HG03045 (cell line): ENCODE measurements around the gene NUTM2F.
"Not testable (repeated sequence)": the region's sequence is repeated elsewhere in the genome, so short reads cannot be mapped to it uniquely, and the experiment has no call there.

Source experiments
- ATAC-seq: cut with Tn5 transposase; IDR thresholded peaks from one replicate; pipeline ENCODE4 v1.9.1; 2021; ENCODE audit warnings: mild to moderate bottlenecking, moderate library complexity; ENCODE audit not compliant: unreplicated experiment

NUTM2F gene

DNA sequence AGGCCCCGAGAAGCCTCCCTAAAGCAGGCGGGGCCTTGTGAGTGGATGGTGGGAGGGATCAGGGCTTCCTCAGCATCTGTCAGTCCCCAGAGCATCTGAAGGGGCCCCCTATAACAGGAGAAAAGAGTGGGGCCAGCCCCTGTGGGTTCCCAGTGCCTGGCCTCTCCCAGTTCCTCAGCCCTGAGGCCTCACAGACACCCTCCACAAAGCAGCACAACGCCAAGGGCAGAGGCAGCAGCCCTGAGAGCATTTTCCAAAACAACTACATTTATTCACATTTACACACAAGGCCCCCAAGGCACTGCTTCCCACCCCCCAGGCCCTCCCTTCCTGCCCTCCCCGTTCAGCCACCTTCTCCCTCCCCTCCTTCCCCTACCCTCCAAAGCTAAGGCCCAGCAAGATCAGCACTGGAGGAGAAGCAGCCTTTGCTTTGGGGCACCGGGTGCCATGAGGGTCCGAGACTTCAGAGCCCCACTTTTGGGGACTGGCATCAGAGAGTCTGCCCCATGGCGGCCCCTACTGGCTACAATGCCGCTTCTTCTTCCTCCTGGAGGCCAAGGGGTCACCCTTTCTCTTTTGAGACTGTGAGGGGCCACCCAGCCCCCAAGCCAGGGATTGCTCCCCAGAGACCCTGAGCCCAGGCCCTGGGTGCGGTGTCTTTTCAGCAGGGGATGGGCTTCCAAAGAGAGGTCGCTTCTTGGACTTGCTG is 10.3 kb downstream of the NUTM2F start:
- not testable (repeated sequence) for ATAC-seq

DNA sequence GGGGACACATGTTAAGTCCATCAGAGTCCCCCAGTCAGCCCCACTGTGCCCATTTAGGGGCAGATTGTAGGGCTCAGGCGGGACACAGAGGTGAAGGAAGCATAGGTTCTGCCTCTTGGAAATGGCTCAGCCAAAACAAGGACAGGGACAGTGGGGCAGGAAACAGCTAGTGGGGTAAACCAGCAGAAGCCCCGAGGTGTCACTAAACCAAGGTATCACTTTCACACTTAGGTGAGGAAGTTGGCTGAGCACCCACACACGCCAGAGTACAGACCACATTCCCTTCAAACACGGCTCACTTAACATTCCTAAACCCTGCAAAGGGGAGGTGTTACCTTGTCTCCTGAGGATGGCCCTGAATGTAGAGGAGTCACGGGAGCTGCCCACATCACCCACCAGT is 12.2 kb downstream of the NUTM2F start:
- ATAC-seq: not testable (repeated sequence)

DNA sequence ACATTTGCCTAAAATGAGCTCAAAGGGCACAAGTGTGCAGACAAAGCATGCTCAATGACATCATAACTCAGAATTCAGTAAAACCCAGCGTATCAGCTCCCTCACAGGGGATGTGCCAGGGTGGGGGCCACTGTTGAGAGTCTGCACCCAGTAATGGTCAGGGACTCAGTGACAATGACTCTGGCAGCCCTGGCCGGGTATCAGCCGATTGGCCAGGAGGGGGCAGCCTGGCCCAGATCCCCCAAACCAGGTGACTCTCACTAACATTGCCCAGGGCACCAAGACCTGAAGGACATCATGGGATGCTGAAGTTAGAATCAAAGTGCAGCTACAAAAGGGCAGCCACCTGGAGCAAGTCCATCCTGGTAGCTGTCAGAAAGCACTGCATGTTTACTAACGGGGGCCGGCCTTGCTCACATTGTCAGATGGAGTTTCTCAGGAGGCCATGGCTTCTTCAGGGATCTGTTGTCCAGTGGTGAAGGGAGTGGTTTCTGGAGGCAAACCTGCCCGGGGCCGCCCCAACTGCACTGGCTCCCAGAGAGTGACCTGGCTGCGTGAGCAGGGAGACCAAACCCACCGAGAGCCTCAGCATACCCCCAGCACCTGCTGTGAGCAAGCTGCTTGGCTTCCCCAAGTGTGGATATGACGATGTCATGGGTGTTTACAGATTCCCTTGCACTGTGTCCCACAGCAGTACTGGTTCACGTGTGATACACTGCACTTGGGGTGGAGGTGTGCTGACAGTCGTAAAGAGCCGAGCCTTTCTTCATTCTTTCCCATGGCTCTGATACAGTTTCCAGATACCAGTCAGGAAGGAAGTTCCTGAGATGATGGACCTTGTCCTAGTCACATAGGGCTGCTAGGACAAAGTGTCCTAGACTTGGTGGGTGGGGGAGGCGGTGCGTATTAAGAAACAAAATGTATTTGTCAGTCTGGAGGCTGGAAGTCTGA is 13.1 kb downstream of the NUTM2F start:
- not testable (repeated sequence) for ATAC-seq

DNA sequence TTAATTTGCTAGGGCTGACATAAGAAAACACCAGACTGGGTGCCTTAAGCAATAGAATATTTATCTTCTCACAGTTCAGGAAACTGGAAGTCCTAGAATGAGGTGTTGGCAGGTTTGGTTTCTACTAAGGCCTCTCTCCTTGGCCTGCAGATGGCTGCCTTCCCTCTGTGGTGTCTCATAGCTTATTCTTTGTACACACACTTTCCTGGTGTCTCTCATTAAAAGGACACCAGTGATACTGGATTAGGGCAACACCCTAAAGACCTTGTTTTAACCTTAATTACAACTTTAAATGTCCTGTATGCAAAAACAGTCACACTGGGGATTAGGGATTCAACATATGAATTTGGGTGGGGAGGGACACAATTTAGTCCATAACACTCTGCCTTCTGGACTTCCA is 25.1 kb downstream of the NUTM2F start:
- no peak for ATAC-seq

DNA sequence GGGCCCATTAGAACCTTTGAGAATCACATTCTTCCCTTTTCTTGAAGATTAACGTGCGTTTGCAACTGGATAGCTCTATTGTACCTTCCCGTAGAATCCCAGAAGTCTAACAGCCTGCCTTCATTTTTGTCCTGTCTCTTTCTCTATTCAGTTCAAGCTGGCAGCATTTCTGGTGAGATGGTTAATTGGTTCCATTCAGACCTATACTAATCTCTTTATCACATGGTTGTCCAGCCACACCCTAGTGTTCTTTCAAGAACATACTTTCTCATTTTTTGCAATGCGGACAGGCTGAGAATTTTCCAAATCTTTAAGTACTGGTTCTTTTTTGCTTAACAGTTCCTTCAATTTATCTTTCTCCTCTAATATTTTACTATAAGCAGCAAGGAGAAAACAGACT is 26.0 kb downstream of the NUTM2F start:
- no peak for ATAC-seq

DNA sequence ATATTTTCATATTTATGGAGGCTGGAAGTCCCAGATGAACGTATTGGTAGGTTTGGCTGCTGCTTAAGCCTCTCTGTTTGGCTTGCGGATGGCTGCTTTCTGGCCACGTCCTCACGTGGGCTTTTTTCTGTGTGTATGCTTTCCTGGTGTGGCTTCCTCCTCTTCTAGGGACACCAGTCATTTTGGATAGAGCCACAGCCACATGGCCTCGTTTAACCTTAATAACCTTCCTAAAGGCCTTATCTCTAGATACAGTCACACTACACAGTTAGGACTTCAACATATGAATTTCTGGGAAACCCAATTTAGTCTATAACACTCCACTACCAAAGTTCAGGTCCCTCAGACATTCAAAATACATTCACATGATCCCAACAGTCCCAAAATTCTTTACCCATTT is 26.9 kb downstream of the NUTM2F start:
- ATAC-seq: no peak

DNA sequence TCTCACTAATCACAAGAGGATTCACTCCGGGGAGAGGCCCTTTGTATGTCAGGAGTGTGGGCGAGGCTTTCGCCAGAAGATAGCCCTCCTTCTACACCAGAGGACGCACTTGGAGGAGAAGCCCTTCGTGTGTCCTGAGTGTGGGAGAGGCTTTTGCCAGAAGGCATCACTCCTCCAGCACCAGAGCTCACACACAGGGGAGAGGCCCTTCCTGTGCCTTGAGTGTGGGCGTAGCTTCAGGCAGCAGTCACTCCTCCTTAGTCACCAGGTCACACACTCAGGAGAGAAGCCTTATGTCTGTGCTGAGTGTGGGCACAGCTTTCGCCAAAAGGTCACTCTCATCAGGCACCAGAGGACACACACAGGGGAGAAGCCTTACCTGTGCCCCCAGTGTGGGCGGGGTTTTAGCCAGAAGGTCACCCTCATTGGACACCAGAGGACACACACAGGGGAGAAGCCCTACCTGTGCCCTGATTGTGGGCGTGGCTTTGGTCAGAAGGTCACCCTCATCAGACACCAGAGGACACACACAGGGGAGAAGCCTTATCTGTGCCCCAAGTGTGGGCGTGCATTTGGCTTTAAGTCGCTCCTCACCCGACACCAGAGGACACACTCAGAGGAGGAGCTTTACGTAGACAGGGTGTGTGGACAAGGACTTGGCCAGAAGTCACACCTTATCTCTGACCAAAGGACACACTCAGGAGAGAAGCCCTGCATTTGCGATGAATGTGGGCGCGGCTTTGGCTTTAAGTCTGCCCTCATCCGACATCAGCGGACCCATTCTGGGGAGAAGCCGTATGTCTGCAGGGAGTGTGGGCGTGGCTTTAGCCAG is 27.8 kb downstream of the NUTM2F start:
- no peak for ATAC-seq

DNA sequence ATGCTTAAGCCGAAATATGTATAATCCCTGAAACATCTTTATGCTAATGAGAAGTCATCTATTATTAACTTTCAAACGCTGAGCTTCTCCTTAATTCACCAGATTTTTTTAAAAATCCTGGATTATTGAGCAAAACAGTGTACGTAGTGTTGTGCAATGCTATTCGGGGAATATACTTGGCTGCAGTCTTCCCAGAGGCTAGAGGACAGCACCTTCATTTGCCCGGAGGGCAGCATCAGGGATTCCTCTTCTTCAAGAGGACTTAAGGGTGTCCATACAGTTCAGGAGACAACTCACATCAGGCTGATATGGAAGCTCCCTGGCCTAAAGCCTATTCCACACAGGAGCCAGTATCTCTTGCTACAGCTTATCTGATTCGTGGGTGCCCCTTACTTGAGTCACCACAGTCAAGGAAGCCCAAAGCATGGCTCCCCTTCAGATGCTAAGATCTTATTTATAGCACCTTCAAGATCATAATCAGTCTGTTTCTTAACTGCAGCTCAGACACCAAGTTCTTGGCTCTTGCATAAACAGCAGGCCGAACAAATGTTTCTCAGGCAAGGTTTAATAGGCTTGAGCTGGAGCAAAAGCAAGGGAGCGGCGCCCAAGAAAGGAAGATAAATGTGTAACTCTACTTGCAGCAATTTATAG is 29.4 kb downstream of the NUTM2F start:
- no peak for ATAC-seq

DNA sequence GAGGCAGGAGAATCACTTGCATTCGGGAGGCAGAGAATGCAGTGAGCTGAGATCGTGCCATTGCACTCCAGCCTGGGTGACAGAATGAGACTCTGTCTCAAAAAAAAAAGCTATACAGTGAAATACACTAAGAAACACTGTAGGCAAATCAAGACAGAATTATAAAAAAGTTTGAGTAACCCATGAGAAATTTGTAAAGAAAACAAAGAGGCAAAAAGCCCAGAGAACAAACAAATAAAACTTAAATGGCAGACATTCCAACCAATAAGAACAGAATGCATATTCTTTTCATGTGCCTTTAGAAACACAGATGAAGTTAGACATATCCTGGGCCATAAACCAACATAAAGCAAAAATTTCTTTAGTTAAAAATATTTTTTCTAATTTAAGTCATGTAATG is 38.8 kb downstream of the NUTM2F start:
- no peak for ATAC-seq

DNA sequence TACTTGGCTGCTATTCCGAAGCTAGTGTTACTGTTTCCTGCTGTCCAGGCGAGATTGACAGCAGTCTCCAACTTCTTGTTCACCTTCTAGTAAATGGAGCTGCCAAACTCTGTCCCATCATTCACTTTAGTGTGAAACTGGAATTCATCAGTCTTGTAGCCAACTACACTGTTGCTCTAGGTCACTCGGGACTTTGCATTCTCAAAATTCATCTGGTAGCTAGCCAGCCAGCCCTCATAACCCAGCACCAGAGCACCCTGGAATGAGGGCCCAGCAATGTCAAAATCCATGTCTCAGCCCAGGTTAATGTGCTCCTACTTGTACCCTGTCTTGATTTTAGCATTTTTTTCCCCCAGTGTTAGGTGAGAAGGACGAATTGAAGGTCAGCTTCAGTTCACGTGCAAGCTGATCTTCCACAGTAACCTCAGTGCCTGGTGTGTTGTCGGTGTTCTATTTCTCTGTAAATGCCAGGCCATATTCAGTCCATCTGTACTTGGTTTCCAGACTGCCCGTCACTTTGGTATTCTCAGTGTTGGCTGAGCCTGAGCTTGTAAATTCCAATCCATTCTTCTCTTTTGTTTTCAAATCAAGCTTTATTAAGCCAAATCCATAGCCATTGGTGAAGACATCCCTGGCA is 40.4 kb downstream of the NUTM2F start:
- no peak for ATAC-seq

DNA sequence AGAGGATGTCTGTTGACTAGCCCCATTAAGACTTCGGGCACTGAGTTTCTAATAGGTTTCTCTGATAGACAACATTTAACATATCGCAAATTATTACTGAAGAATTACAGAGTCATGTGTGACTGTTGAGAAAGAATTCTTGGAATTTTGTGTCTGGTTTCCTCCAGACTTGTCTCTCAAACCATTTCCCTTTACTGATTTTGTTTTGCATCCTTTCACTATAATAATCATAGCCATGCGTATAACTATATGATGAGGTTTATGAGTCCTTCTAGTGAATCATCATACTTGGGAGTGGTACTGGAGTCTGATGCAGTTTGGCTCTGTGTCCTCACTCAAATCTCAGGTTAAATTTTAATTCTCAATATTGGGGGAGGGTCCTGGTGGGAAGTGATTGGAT is 42.3 kb downstream of the NUTM2F start:
- no peak for ATAC-seq

DNA sequence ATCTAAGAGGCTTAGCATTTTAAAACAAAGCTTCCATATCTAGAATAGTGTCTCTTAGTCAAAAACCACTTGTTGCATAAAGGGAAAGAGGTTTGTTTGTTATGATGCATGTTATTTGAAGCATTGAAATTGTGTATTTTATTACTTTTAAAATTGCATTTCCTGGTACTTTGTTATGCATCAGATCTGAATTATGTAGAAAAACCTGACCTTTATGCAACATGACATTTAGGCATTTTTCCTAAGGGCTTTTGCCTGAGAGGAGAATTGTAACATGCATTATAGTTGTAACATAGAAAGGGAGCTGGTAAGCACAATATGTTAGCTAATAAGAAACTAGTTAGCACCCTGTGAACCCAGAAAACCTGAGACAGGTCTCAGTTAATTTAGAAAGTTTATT is 47.3 kb downstream of the NUTM2F start:
- ATAC-seq: no peak

DNA sequence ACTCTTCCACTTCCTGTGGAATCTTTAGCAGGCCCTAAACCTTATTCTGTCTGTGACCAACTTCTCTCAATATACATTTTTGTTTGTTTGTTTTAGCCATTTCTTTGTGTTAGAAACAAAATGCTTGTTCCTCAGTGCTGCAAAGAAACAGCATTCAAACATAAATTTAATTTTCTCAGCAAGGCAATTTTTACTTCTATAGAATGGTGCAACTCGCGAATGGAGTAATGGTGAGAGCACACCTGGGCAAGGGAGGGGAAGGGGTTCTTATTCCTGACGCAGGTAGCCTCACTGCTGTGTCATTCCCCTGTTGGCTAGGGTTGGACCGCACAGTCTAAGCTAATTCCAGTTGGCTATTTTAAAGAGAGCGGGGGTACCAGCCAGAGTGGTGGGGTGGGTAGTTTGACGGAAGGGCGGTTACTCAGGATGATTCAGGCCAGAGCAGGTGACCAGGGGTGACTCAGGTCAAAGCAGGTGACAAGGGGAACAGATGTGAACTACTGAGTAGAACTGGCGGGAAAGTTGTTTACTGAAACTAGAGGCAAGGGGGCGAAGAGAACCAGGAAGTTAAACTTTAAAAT is 47.9 kb downstream of the NUTM2F start:
- no peak for ATAC-seq

DNA sequence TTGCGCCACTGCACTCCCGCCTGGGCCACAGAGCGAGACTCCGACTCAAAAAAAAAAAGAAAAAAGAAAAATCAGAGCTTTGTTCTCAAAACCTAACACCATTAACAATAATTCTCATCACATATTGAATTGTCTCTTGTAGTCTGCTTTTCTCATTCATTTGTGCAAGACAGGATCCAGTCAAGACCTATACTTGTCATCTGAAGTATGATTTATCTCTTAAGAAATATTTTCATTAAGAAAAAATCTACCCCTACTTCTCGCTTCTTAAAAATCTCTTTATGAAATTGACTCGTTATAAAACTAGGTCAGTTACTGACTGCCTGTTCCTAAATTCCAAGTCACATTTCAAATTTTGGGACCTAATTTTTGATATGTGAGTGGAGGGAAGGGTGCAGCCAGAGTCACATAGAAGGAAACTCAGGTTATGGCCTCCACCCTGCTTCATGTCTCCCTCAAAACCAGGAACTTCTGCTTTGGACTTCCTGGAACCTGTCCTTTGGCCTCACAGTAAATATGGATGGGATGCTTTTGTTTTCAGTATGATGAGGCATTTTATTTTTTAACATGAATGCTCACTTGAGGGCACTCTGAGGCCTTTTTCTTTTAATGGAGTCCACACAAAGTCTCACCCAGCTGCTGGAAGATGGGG is 50.4 kb downstream of the NUTM2F start:
- no peak for ATAC-seq

DNA sequence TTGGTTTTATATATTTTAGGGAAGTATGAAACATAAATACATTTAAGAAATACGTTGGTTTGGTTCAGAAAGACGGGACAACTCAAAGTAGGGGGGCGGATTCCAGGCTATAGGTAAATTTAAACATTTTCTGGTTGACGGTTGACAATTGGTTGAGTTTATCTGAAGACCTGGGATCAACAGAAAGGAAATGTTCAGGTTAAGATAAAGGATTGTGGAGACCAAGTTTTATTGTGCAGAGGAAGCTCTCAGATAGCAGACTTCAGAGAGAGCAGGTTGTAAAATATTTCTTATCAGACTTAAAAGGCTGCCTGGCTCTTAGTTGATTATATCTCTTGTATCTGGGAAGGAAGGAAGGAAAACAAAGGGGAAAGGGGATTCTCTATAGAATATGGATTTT is 51.4 kb downstream of the NUTM2F start:
- not testable (repeated sequence) for ATAC-seq

DNA sequence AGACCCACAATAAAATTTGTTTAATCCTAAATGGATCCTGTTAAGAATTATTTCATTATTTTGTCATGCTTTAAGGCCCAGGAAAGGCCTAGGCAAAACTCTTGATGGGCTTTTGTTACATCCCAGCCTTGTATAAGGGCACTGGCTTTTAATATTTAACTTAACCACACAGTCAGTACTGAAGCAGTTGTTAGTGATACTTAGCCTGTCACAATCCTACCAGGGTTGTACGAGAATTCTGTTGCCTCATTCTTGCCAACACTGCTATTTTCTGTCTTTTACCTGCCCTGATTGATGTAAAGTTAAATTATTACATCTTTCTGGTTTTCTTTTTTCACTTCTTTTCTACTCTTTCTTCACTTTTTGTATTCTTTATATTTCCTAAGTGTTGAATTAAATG is 58.4 kb downstream of the NUTM2F start:
- ATAC-seq: no peak

DNA sequence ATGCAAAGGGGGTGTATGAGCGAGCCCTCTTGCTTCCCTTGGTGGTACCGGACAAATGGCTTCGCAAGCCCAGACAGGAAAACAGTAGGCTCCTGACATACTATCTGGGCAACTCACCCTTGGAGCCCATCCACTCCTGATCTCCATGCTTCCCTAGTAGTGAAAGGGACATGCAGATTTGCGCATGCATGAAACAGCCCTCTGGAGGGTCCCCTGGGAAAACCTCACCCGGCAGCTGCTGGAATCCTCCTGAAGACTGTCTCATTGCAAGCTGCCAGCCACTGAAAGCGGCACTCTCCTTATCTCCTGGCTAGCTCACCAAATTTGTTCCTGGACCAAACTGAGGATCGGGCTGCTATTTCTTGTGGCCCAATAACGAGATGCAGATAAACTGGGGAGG is 59.2 kb downstream of the NUTM2F start:
- no peak for ATAC-seq
